Endodermal cell (in vitro differentiated cells): ENCODE data around the gene TRPC4. TPM values are rescaled to one million over a fixed set of nuclear protein-coding genes. Genes with fewer than 3 reads are reported as not detected.

ENCODE experiments used
- DNase-seq: peaks from one replicate; pipeline ENCODE4 v3.0.0-alpha.2; 2017
- H3K27ac ChIP-seq: 2 replicates; pipeline ENCODE4 v1.5.1; 2013; ENCODE audit warnings: mild to moderate bottlenecking, low read depth, low read length, moderate library complexity
- H3K27me3 ChIP-seq: 2 replicates; pipeline ENCODE4 v1.6.1; 2013; ENCODE audit warnings: mild to moderate bottlenecking, low read length, moderate library complexity; ENCODE audit not compliant: insufficient read depth, control insufficient read depth, poor library complexity, severe bottlenecking
- H3K36me3 ChIP-seq: 2 replicates; pipeline ENCODE4 v1.7.0; 2013; ENCODE audit warnings: mild to moderate bottlenecking, low read length, moderate library complexity; ENCODE audit not compliant: control insufficient read depth, insufficient read depth
- H3K4me1 ChIP-seq: one replicate; pipeline ENCODE4 v1.7.0; 2013; ENCODE audit warnings: low read length; ENCODE audit not compliant: control insufficient read depth, insufficient read depth
- H3K4me3 ChIP-seq: 2 replicates; pipeline ENCODE4 v1.5.1; 2013; ENCODE audit warnings: mild to moderate bottlenecking, low read length, moderate library complexity
- H3K9ac ChIP-seq: 2 replicates; pipeline ENCODE4 v1.6.1; 2013; ENCODE audit warnings: mild to moderate bottlenecking, low read length, moderate library complexity; ENCODE audit not compliant: poor library complexity, severe bottlenecking; ENCODE audit errors: extremely low read depth
- H3K9me3 ChIP-seq: 2 replicates; pipeline ENCODE4 v1.6.1; 2013; ENCODE audit warnings: mild to moderate bottlenecking, low read length, moderate library complexity; ENCODE audit not compliant: control insufficient read depth
- H3K27ac Mint-ChIP-seq: 2 replicates; pipeline ENCODE4 v1.8.0; 2020; ENCODE audit warnings: mixed read lengths
- H3K27me3 Mint-ChIP-seq: 2 replicates; pipeline ENCODE4 v1.8.0; 2021; ENCODE audit warnings: mild to moderate bottlenecking, mixed read lengths; ENCODE audit not compliant: insufficient read depth
- H3K36me3 Mint-ChIP-seq: 2 replicates; pipeline ENCODE4 v1.8.0; 2020; ENCODE audit warnings: low read depth, mixed read lengths
- H3K4me1 Mint-ChIP-seq: 2 replicates; pipeline ENCODE4 v1.8.0; 2020; ENCODE audit warnings: mixed read lengths
- H3K4me3 Mint-ChIP-seq: 2 replicates; pipeline ENCODE4 v1.8.0; 2020; ENCODE audit warnings: mild to moderate bottlenecking, moderate library complexity, mixed read lengths
- H3K9me3 Mint-ChIP-seq: 2 replicates; pipeline ENCODE4 v1.8.0; 2020; ENCODE audit warnings: mild to moderate bottlenecking, mixed read lengths
- WGBS, 2 experiments: methylation state at CpG; one replicate each; pipeline versions ENCODE4 v1.1.5 to v1.1.7; 2013; ENCODE audit warnings: missing lambda C conversion rate in 2 of 2, mixed read lengths in 1 of 2; ENCODE audit not compliant: insufficient coverage in 1 of 2, insufficient read length in 1 of 2; 5-methylcytosine and 5-hydroxymethylcytosine counted together
- total RNA-seq, 2 donors: library from RNA; stranded (reverse); fragmentation: NEBNext Ultra II Directional in 1 of 2; extraction: Animal tissue kit (Norgen Biotek cat#: 25700) in 1 of 2; gene quantifications; 2 replicates in 1 of 2; 3 replicates in 1 of 2; pipeline ENCODE4 v1.2.1, GENCODE V29; 2021
- TF ChIP-seq, protein P1 (sequence below): fragments of 200-600 bp; sonication (generic); conservative IDR thresholded peaks from 2 replicates; pipeline ENCODE4 v1.5.0; 2021; ENCODE audit warnings: antibody characterized with exemption, mild to moderate bottlenecking

TRPC4 gene
- total RNA-seq, 2 donors from 2014 or later, result 22.5 to 28.5 TPM

- no peak for DNase-seq
- no peaks in the 10 kb centered on the region for H3K27me3 Mint-ChIP-seq
- H3K9me3 Mint-ChIP-seq, result no peaks in the 10 kb centered on the region
- no peaks in the 10 kb centered on the region for H3K27me3 ChIP-seq
- no peak overlapping the region for H3K4me3 ChIP-seq
- H3K27ac Mint-ChIP-seq, result no peak overlapping the region
- WGBS, 2 experiments, result 0 to 20% methylated on average over 1 to 2 of the region's 2 CpGs
- H3K4me1 ChIP-seq, result peaks cover 12% of the 10 kb centered on the region
- no peak overlapping the region for H3K27ac ChIP-seq
- no peaks in the 10 kb centered on the region for H3K36me3 ChIP-seq
- H3K9me3 ChIP-seq, result no peaks in the 10 kb centered on the region
- peaks cover 41% of the 10 kb centered on the region for H3K36me3 Mint-ChIP-seq
- no peak overlapping the region for H3K9ac ChIP-seq
- TF ChIP-seq, protein P1, sequence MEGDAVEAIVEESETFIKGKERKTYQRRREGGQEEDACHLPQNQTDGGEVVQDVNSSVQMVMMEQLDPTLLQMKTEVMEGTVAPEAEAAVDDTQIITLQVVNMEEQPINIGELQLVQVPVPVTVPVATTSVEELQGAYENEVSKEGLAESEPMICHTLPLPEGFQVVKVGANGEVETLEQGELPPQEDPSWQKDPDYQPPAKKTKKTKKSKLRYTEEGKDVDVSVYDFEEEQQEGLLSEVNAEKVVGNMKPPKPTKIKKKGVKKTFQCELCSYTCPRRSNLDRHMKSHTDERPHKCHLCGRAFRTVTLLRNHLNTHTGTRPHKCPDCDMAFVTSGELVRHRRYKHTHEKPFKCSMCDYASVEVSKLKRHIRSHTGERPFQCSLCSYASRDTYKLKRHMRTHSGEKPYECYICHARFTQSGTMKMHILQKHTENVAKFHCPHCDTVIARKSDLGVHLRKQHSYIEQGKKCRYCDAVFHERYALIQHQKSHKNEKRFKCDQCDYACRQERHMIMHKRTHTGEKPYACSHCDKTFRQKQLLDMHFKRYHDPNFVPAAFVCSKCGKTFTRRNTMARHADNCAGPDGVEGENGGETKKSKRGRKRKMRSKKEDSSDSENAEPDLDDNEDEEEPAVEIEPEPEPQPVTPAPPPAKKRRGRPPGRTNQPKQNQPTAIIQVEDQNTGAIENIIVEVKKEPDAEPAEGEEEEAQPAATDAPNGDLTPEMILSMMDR, result peak; percentile 84
- peaks cover 24% of the 10 kb centered on the region for H3K4me1 Mint-ChIP-seq
- H3K4me3 Mint-ChIP-seq, result no peak overlapping the region
Observed at GRCh38 chr13:37640499-37640898, 229.1 kb downstream of the TRPC4 start.

GRCh38 chr13:37636701-37637100 is 232.9 kb downstream of the TRPC4 start:
- 90 to 93% methylated on average over 6 to 8 of the region's 8 CpGs for WGBS, 2 experiments
- peaks cover 7% of the 10 kb centered on the region for H3K4me1 Mint-ChIP-seq
- H3K4me3 Mint-ChIP-seq, result no peak overlapping the region
- peak overlapping the region; percentile 5 for H3K27ac Mint-ChIP-seq
- no peaks in the 10 kb centered on the region for H3K9me3 Mint-ChIP-seq
- TF ChIP-seq, protein P1, result no peak
- H3K9ac ChIP-seq, result no peak overlapping the region
- H3K4me1 ChIP-seq, result no peaks in the 10 kb centered on the region
- H3K9me3 ChIP-seq, result no peaks in the 10 kb centered on the region
- no peaks in the 10 kb centered on the region for H3K27me3 Mint-ChIP-seq
- no peaks in the 10 kb centered on the region for H3K27me3 ChIP-seq
- no peaks in the 10 kb centered on the region for H3K36me3 ChIP-seq
- no peak overlapping the region for H3K27ac ChIP-seq
- no peak for DNase-seq
- H3K36me3 Mint-ChIP-seq, result peaks cover 23% of the 10 kb centered on the region
- H3K4me3 ChIP-seq, result no peak overlapping the region

DNA sequence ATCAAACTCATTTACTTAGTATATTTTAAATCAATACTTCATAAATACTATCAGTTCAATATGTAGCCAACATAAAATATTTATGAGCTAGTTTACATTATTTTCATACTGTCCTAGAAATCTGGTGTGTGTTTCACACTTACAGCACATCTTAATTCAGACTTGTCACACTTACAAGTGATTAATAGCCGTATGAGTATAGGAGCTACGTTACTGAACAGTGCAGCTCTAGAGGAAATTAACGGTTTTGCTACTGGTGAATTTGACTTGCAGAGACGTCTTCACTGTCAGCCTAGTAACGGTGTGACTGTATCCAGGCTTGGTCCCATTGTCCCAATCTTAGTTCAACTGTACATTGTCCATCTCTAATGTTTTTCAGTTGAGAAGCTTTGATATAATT is 237.3 kb downstream of the TRPC4 start:
- no peak overlapping the region for H3K27ac ChIP-seq
- 83 to 95% methylated on average over 4 to 5 of the region's 5 CpGs for WGBS, 2 experiments
- no peaks in the 10 kb centered on the region for H3K4me1 ChIP-seq
- H3K36me3 ChIP-seq, result no peaks in the 10 kb centered on the region
- H3K4me3 ChIP-seq, result no peak overlapping the region
- H3K36me3 Mint-ChIP-seq, result peaks cover 11% of the 10 kb centered on the region
- H3K9me3 Mint-ChIP-seq, result no peaks in the 10 kb centered on the region
- H3K9me3 ChIP-seq, result no peaks in the 10 kb centered on the region
- H3K4me3 Mint-ChIP-seq, result no peak overlapping the region
- H3K27ac Mint-ChIP-seq, result no peak overlapping the region
- no peaks in the 10 kb centered on the region for H3K27me3 Mint-ChIP-seq
- no peak for DNase-seq
- H3K9ac ChIP-seq, result no peak overlapping the region
- H3K4me1 Mint-ChIP-seq, result no peaks in the 10 kb centered on the region
- no peaks in the 10 kb centered on the region for H3K27me3 ChIP-seq
- TF ChIP-seq, protein P1, result no peak
